ENCODE results near the gene PGLYRP1.

The PGLYRP1 gene

DNA sequence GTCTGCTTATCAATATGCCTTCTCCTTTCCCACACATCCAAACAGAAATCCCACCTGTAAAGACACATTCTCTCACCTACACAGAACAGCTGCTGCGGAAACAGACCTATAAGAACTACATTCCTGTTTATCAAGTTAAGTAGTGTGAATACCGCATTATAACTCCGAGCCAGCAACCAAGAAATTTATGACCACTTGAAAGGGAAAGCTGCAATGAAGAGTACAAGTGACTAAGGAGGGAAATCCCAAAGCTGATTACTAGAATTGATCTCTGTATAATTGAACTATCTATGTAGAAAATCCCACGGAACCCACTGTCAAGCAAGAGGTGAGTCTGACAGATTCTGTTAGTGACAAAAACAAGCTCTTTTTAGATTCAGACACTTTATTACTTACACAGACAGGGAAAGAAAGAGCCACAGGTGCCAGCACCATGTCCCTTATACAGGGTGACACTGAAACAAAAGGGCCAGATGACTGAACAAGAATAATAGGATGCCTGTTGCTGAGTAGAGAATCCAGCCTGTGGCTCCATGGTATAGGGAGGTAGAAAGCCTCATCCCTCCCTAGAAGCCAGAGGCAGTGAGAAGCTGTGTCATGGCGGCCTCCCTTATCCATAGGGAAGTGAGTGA, 19.5 kb upstream of the PGLYRP1 start:
- TF ChIP-seq, protein P1, sequence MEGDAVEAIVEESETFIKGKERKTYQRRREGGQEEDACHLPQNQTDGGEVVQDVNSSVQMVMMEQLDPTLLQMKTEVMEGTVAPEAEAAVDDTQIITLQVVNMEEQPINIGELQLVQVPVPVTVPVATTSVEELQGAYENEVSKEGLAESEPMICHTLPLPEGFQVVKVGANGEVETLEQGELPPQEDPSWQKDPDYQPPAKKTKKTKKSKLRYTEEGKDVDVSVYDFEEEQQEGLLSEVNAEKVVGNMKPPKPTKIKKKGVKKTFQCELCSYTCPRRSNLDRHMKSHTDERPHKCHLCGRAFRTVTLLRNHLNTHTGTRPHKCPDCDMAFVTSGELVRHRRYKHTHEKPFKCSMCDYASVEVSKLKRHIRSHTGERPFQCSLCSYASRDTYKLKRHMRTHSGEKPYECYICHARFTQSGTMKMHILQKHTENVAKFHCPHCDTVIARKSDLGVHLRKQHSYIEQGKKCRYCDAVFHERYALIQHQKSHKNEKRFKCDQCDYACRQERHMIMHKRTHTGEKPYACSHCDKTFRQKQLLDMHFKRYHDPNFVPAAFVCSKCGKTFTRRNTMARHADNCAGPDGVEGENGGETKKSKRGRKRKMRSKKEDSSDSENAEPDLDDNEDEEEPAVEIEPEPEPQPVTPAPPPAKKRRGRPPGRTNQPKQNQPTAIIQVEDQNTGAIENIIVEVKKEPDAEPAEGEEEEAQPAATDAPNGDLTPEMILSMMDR (conservative IDR thresholded peaks at IDR 0.05; ENCODE audit: control insufficient read depth, insufficient read depth, low read depth, low read length) = no peak
- DNase-seq (ENCODE audit: low read depth) = no peak
- H3K4me3 ChIP-seq (ENCODE audit: control insufficient read depth, low read depth, low read length) = no peak overlapping the region

DNA sequence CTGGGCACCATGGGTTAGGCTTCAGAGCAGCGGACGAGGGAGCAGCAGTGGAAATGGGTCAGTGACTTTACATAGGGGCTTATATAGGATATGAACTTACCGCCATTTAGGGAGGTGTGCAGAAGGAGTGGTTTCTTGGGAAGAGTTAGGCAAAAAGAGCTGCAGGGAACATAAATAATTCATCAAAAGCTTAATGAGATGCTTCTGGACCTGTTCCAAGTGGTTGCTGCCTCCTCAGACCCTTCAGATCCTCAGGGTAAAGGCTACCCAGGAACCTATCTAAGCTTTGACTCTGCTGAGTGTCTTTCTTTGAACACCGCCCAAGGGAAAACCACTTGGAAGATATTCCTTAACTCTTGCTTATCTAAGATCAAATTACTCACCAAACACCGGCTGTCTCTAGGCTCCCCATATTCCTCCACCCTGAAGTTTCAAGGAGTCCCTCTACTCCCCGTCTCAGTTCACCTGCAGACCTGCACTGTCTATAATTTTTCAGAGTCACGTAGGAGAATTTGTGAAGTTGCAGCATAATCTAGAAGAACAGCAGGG, 18.2 kb upstream of the PGLYRP1 start, which contains the start of gene IGFL4:
Gene IGFL4, minus strand, starts transcription at position 51 of the 549 bp plus-strand sequence. Its CDS starts 40 bp downstream, at position 11.
- TF ChIP-seq, protein P1 (conservative IDR thresholded peaks at IDR 0.05; ENCODE audit: control insufficient read depth, insufficient read depth, low read depth, low read length) = no peak
- no peak within 1 kb of the TSS for H3K4me3 ChIP-seq (ENCODE audit: control insufficient read depth, low read depth, low read length)
- DNase-seq (ENCODE audit: low read depth) = no peak

DNA sequence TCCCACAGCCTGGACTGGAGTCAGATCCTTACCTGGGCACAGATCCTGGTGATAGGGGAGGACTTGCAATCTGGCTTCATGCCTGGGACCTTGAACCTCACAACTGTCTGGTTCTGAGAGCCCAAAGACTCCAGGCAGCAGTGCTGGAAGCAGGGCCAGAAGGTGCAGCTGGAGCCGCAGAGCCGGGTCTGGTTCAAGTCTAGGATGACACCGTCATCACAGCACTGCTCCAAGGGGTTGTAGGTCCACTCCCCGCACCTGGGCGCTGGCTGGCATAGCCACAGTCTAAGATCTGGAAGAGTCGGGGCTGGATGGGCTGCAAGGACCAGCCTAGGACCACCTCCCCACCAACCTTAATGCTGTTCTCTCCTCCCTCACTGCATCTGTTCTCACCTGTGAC, 17.3 kb upstream of the PGLYRP1 start:
- DNase-seq (ENCODE audit: low read depth) = no peak
- no peak overlapping the region for H3K4me3 ChIP-seq (ENCODE audit: control insufficient read depth, low read depth, low read length)
- TF ChIP-seq, protein P1 (conservative IDR thresholded peaks at IDR 0.05; ENCODE audit: control insufficient read depth, insufficient read depth, low read depth, low read length) = no peak

DNA sequence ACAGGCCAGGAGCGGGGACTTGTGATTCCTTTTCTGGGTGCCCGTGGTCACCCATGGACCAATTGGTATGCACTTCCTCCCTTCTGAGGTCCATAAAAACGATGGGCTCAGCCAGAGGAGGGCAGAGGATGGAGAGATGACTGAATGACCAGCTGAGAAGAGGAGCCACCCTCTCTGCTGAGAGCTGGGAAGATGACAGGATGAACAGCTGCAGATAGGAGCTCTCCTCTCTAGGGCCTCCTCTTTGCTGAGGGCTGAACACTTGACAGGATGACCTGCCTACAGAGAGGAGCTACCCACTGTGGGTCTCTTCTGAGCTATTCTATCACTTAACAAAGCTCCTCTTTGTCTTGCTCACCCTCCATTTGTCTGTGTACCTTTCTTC, 13.9 kb upstream of the PGLYRP1 start:
- TF ChIP-seq, protein P1 (conservative IDR thresholded peaks at IDR 0.05; ENCODE audit: control insufficient read depth, insufficient read depth, low read depth, low read length) = no peak
- no peak for DNase-seq (ENCODE audit: low read depth)
- no peak overlapping the region for H3K4me3 ChIP-seq (ENCODE audit: control insufficient read depth, low read depth, low read length)

DNA sequence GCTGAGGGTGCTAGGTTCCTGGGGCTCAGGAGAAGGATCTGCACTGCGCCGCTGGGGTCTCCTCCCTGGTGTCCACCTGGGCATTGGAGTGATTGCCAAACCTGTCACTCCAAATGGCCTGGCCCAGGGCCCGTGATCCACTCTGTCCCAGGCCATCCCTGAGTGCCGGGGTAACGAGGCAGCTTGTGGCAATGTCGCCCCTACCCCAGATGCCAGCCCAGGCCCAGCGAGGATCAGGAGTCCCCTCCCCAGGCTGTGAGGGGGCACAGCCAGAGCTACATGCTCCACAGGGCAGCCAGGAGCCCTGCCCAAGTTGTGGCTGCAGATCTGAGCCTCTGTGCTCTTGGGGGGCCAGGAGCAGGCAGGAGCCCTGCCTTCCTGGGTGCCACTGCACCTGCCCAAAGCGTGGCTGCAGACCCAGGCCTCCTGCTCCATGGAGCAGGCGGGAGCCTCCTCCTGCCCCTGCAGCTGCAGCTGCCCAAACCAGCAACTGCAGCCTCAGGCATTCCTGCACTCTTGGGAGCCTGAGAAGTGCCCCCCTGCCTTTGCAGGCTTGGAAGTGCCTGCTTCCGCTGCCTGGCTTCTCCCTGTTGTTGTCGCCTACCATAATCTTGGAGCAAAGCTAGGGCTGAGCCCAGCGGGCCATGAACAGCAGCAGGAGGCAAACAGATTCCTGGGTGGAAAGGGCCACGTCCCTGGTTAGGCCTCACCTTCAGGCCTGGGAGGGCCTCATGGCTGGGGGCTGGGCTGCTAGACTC, 13.3 kb upstream of the PGLYRP1 start:
- TF ChIP-seq, protein P1 (conservative IDR thresholded peaks at IDR 0.05; ENCODE audit: control insufficient read depth, insufficient read depth, low read depth, low read length) = no peak
- DNase-seq (ENCODE audit: low read depth) = no peak
- no peak overlapping the region for H3K4me3 ChIP-seq (ENCODE audit: control insufficient read depth, low read depth, low read length)

- H3K4me3 ChIP-seq (ENCODE audit: control insufficient read depth, low read depth, low read length) = no peak overlapping the region
- no peak for DNase-seq (ENCODE audit: low read depth)
- TF ChIP-seq, protein P1 (conservative IDR thresholded peaks at IDR 0.05; ENCODE audit: control insufficient read depth, insufficient read depth, low read depth, low read length) = no peak
Measured at GRCh38 chr19:46035546-46035945, 12.7 kb upstream of the PGLYRP1 start.

Data from fibroblast of mammary gland (primary cell).